Ovary (tissue), 9 donors: Measurements from ENCODE around the gene RYR3. TPM values are rescaled to one million over a fixed set of nuclear protein-coding genes. Genes with fewer than 3 reads are reported as not detected.

Experiments
- DNase-seq, 5 donors: peaks; one replicate each; pipeline ENCODE4 v3.0.0-alpha.2; 2019 to 2020
- H3K27ac ChIP-seq, 2 donors: fragments of 200-600 bp; one replicate each; pipeline versions ENCODE4 v1.5.1 to v1.8.0; 2019 to 2022
- H3K27me3 ChIP-seq: fragments of 200-600 bp; one replicate; pipeline ENCODE4 v1.8.0; 2022
- H3K36me3 ChIP-seq: fragments of 200-600 bp; sonication (generic); one replicate; pipeline ENCODE4 v1.5.1; 2019
- H3K4me1 ChIP-seq: one replicate; pipeline ENCODE4 v1.8.1; 2013; ENCODE audit warnings: mild to moderate bottlenecking, moderate library complexity; ENCODE audit not compliant: insufficient read depth
- H3K4me3 ChIP-seq: fragments of 200-600 bp; sonication (generic); one replicate; pipeline ENCODE4 v1.5.1; 2017
- H3K9me3 ChIP-seq, 2 donors: fragments of 200-600 bp in 1 of 2; sonication (generic) in 1 of 2; one replicate each; pipeline versions ENCODE4 v1.5.1 to v1.8.1; 2013 to 2019; ENCODE audit warnings: mild to moderate bottlenecking in 1 of 2, moderate library complexity in 1 of 2
- EP300 ChIP-seq: sonication (generic); formaldehyde crosslinking; IDR thresholded peaks from one replicate; pipeline ENCODE4 v1.6.1; 2017; ENCODE audit warnings: antibody characterized with exemption
- POLR2A ChIP-seq: fragments of 450-650 bp; IDR thresholded peaks from one replicate; pipeline ENCODE4 v1.6.1; 2017; ENCODE audit warnings: antibody characterized with exemption, mild to moderate bottlenecking, moderate library complexity
- whole genome bisulfite sequencing, 3 donors: extraction: QIAGEN DNeasy Blood & Tissue Kit in 1 of 3; methylation state at CpG; one replicate each; pipeline versions ENCODE4 v1.1.5 to v1.1.7; 2013 to 2017; 5-methylcytosine and 5-hydroxymethylcytosine counted together
- intact Hi-C, 4 donors: fragments of 100-400 bp; cut with DNase I; formaldehyde crosslinking; loops; one replicate each; pipeline versions ENCODE4 v1.11.0 to v1.15.1; 2022 to 2023
- polyA plus RNA-seq, 2 donors: library from polyadenylated mRNA; stranded (reverse); fragments of 200-250 nt in 1 of 2; fragments of 350-450 nt in 1 of 2; fragmentation: Illumina TruSeq in 1 of 2; extraction: RNeasy Lipid Tissue Mini Kit (QIAGEN cat#74804) in 1 of 2; gene quantifications; one replicate each; pipeline ENCODE4 v1.2.3, GENCODE V29; 2013 to 2014
- total RNA-seq, 7 donors: library from RNA; depleted of rRNA in 2 of 7; stranded (reverse); fragments of >200 nt in 2 of 7; fragmentation: NEBNext Ultra II Directional in 3 of 7; extraction: Animal tissue kit (Norgen Biotek cat#: 25700) in 3 of 7; gene quantifications; one replicate each; pipeline versions ENCODE4 v1.1.0 to v1.2.4, GENCODE V29; 2016 to 2023
- TF ChIP-seq, protein P1 (sequence below), 3 donors: fragments of 450-650 bp in 2 of 3; fragments of 200-600 bp in 1 of 3; IDR thresholded peaks; one replicate each; pipeline versions ENCODE4 v1.5.1 to v1.8.0; 2016 to 2022; ENCODE audit warnings: antibody characterized with exemption in 3 of 3, mild to moderate bottlenecking in 1 of 3
- donor health status: DM: no; HTN: no; CAD: no; lungs with moderate emphysema.
- donor health status: DM: no; HTN: no; CAD: no.
- donor health status: Bipolar disorder and iron deficiency.
- donor health status: DM: yes; HTN: yes; CAD: no.
- donor health status: DM: no; HTN: no; CAD: no.
- donor health status: DM: yes; HTN: yes; CAD: no.

The RYR3 gene
- total and polyA plus RNA-seq, 9 donors, result 0.52 to 6.0 (median 0.96) TPM

DNA sequence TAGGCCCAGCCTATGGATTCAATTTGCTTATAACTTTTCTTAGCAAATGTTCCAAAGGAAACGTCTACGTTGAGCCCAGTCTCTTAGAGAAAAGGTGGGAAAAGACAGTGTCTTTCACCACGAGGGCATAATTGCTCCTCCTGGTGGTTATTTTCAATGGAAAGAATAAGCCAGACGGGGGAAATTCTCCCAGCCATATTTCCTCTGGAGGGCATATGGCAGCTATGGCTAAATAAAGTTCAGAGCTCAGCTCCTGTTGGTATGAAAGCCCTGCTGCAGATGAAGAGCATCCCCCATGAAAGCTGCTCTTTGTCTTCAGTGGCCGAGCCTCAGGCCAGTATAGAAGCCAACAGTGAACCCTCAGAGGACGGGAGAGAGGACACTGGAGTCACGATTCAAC is 297.9 kb downstream of the RYR3 start:
- TF ChIP-seq, protein P1, sequence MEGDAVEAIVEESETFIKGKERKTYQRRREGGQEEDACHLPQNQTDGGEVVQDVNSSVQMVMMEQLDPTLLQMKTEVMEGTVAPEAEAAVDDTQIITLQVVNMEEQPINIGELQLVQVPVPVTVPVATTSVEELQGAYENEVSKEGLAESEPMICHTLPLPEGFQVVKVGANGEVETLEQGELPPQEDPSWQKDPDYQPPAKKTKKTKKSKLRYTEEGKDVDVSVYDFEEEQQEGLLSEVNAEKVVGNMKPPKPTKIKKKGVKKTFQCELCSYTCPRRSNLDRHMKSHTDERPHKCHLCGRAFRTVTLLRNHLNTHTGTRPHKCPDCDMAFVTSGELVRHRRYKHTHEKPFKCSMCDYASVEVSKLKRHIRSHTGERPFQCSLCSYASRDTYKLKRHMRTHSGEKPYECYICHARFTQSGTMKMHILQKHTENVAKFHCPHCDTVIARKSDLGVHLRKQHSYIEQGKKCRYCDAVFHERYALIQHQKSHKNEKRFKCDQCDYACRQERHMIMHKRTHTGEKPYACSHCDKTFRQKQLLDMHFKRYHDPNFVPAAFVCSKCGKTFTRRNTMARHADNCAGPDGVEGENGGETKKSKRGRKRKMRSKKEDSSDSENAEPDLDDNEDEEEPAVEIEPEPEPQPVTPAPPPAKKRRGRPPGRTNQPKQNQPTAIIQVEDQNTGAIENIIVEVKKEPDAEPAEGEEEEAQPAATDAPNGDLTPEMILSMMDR (IDR thresholded peaks at IDR 0.05), result no peak
- TF ChIP-seq EP300 (no peak), POLR2A (no peak)
- DNase-seq, result no peak
- intact Hi-C loops, result loop anchor here in 2 of 4 donors (10.0 kb wide), 2 partner anchors 64 to 314 kb away; no protein-coding TSS in a partner anchor
- Histone ChIP-seq H3K4me1 (no peaks in the 10 kb centered on the region), H3K36me3 (no peaks in the 10 kb centered on the region), H3K27me3 (no peaks in the 10 kb centered on the region), H3K4me3 (no peak overlapping the region), H3K9me3 (no peaks in the 10 kb centered on the region), H3K27ac (no peak overlapping the region)
- 51 to 59% (median 58%) methylated on average over 7 of the region's 7 CpGs for whole genome bisulfite sequencing, 3 donors

DNA sequence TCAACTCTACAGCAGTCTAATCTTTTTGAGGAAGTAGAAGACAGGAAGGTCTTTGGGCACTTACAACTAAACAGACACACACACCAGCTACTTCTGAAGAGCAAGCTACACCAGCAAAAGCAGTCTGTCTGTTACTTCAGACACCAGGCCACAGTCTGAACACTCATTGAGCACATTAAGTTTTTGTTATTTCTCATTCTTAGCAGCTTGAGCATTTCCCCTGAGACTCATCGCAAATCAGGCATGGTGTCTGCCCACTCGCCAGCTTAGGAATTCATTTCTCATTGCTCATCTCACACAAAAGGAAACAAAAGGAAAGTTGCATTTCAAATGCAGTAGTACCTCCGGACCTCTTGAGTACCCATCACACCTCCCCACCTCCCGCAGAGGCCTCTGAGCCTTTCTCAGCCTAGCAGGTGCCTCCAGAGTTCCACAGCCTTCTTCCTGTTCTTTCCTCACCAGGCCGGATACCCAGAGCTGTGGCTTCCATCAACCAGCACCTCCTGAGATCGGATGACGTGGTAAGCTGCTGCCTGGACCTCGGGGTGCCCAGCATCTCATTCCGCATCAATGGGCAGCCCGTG is 302.0 kb downstream of the RYR3 start:
- H3K4me1 ChIP-seq, result no peaks in the 10 kb centered on the region
- no peaks in the 10 kb centered on the region for H3K36me3 ChIP-seq
- H3K27me3 ChIP-seq, result no peaks in the 10 kb centered on the region
- TF ChIP-seq EP300, result no peak
- TF ChIP-seq, protein P1 (IDR thresholded peaks at IDR 0.05), result no peak
- TF ChIP-seq POLR2A, result no peak
- no peaks in the 10 kb centered on the region for H3K9me3 ChIP-seq
- no peak overlapping the region for H3K4me3 ChIP-seq
- DNase-seq, result no peak
- H3K27ac ChIP-seq, result no peak overlapping the region
- 70 to 75% (median 73%) methylated on average over 10 of the region's 10 CpGs for WGBS, 3 donors
- intact Hi-C loops, result no loop called here

DNA sequence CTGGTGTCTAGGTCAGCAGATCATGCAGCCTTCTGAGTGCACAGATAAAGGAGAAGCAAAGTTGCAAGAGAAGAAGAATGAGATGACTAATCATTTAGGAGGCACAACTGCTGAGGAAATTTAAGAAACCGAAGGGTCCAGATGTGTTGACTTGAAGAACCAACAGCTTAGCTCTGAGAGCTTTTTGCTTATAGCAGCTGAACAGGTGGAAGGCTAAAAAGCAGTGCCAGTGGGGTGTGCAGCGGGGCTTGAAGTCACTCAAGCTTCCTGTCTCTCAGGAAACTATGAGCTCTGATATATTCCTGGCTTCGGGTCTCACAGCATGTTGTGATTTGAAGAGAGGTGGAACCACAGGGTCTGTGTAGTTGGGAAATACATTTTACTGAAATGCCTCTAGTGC is 305.7 kb downstream of the RYR3 start:
- 51 to 90% (median 75%) methylated on average over 3 of the region's 3 CpGs for WGBS, 3 donors
- no peak for DNase-seq
- intact Hi-C loops, result no loop called here
- no peaks in the 10 kb centered on the region for H3K27me3 ChIP-seq
- no peaks in the 10 kb centered on the region for H3K9me3 ChIP-seq
- no peak for TF ChIP-seq EP300
- TF ChIP-seq POLR2A, result no peak
- TF ChIP-seq, protein P1 (IDR thresholded peaks at IDR 0.05), result no peak
- H3K27ac ChIP-seq, result no peak overlapping the region
- H3K4me1 ChIP-seq, result no peaks in the 10 kb centered on the region
- H3K4me3 ChIP-seq, result no peak overlapping the region
- no peaks in the 10 kb centered on the region for H3K36me3 ChIP-seq

DNA sequence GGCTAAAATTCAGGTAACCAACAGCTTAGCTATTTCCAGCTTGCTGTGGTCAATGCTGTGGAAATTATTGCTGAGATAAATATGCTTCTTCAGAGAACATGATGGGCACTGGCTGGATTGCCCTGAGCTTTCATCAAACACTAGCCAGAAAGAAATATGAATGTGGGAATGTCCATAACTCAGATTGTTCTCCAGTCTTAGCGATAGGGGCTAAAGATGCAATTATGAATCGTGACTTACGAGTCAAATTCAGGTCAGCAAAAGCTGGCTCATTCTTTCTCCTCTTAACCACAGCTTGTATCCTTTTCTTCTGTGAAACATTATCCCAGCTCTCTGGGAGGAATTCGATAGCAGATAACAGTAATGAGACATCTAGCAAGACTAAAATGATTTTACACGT is 307.6 kb downstream of the RYR3 start:
- Histone ChIP-seq H3K27me3 (no peaks in the 10 kb centered on the region), H3K36me3 (no peaks in the 10 kb centered on the region), H3K27ac (no peak overlapping the region), H3K9me3 (no peaks in the 10 kb centered on the region), H3K4me1 (no peaks in the 10 kb centered on the region), H3K4me3 (no peak overlapping the region)
- DNase-seq, result no peak
- WGBS, 3 donors, result 1 to 11% (median 4%) methylated on average over 5 of the region's 5 CpGs
- intact Hi-C loops, result no loop called here
- TF ChIP-seq EP300 (no peak), POLR2A (no peak)
- TF ChIP-seq, protein P1 (IDR thresholded peaks at IDR 0.05), result no peak
